Trophoblast cell (in vitro differentiated cells and primary cell): ENCODE measurements around the gene RANBP1.
"Not testable (repeated sequence)": the region's sequence is repeated elsewhere in the genome, so short reads cannot be mapped to it uniquely, and the experiment has no call there.

Experiments used
- DNase-seq, 2 donors: peaks; one replicate each; pipeline ENCODE4 v3.0.0-alpha.2; 2016
- H2AFZ ChIP-seq: 2 replicates; pipeline ENCODE4 v1.6.1; 2013; ENCODE audit warnings: low read length, moderate library complexity, mild to moderate bottlenecking; ENCODE audit not compliant: insufficient read depth, poor library complexity
- H2AK5ac ChIP-seq: 2 replicates; pipeline ENCODE4 v1.6.1; 2013; ENCODE audit warnings: mild to moderate bottlenecking, low read length
- H2BK120ac ChIP-seq: 2 replicates; pipeline ENCODE4 v1.6.1; 2013; ENCODE audit warnings: low read length, mild to moderate bottlenecking, moderate library complexity; ENCODE audit not compliant: insufficient read depth, poor library complexity
- H2BK12ac ChIP-seq: 2 replicates; pipeline ENCODE4 v1.6.1; 2013; ENCODE audit warnings: mild to moderate bottlenecking, low read length, moderate library complexity
- H2BK5ac ChIP-seq: 2 replicates; pipeline ENCODE4 v1.6.1; 2013; ENCODE audit warnings: low read length, low read depth, moderate library complexity, mild to moderate bottlenecking; ENCODE audit not compliant: poor library complexity
- H3K14ac ChIP-seq: 2 replicates; pipeline ENCODE4 v1.6.1; 2013; ENCODE audit warnings: mild to moderate bottlenecking, low read length
- H3K18ac ChIP-seq: 2 replicates; pipeline ENCODE4 v1.6.1; 2013; ENCODE audit warnings: mild to moderate bottlenecking, low read length
- H3K23ac ChIP-seq: 2 replicates; pipeline ENCODE4 v1.6.1; 2013; ENCODE audit warnings: low read length
- H3K27ac ChIP-seq: 2 replicates; pipeline ENCODE4 v1.5.1; 2013; ENCODE audit warnings: low read depth, mild to moderate bottlenecking, inconsistent platforms, low read length, moderate library complexity
- H3K27me3 ChIP-seq: 2 replicates; pipeline ENCODE4 v1.6.1; 2013; ENCODE audit warnings: inconsistent platforms, mild to moderate bottlenecking, low read length, moderate library complexity; ENCODE audit not compliant: insufficient read depth
- H3K36me3 ChIP-seq, 2 experiments: 1 replicate in 1 of 2; 2 replicates in 1 of 2; pipeline ENCODE4 v1.6.1; 2013; ENCODE audit warnings: low read length in 2 of 2, mild to moderate bottlenecking in 2 of 2, moderate library complexity in 1 of 2; ENCODE audit not compliant: insufficient read depth in 2 of 2, control insufficient read depth in 1 of 2
- H3K4ac ChIP-seq: 2 replicates; pipeline ENCODE4 v1.6.1; 2013; ENCODE audit warnings: low read depth, mild to moderate bottlenecking, low read length, moderate library complexity
- H3K4me1 ChIP-seq, 2 experiments: 1 replicate in 1 of 2; 2 replicates in 1 of 2; pipeline ENCODE4 v1.6.1; 2013; ENCODE audit warnings: low read length in 2 of 2, mild to moderate bottlenecking in 2 of 2, moderate library complexity in 1 of 2; ENCODE audit not compliant: insufficient read depth in 2 of 2, control insufficient read depth in 1 of 2
- H3K4me2 ChIP-seq: 2 replicates; pipeline ENCODE4 v1.6.1; 2013; ENCODE audit warnings: inconsistent platforms, mild to moderate bottlenecking, low read length, moderate library complexity
- H3K4me3 ChIP-seq: 2 replicates; pipeline ENCODE4 v1.5.1; 2013; ENCODE audit warnings: mild to moderate bottlenecking, low read depth, low read length, inconsistent platforms
- H3K79me1 ChIP-seq: one replicate; pipeline ENCODE4 v1.6.1; 2013; ENCODE audit warnings: low read length
- H3K79me2 ChIP-seq: 2 replicates; pipeline ENCODE4 v1.6.1; 2013; ENCODE audit warnings: low read length, mild to moderate bottlenecking; ENCODE audit not compliant: control insufficient read depth, insufficient read depth, poor library complexity
- H3K9ac ChIP-seq: 2 replicates; pipeline ENCODE4 v1.6.1; 2013; ENCODE audit warnings: mild to moderate bottlenecking, low read length
- H3K9me3 ChIP-seq: 2 replicates; pipeline ENCODE4 v1.6.1; 2013; ENCODE audit warnings: low read depth, mild to moderate bottlenecking, control low read depth, inconsistent platforms, low read length; ENCODE audit not compliant: insufficient read depth
- H4K12ac ChIP-seq: 2 replicates; pipeline ENCODE4 v1.6.1; 2013; ENCODE audit warnings: low read depth, mild to moderate bottlenecking, low read length, moderate library complexity
- H4K8ac ChIP-seq: 2 replicates; pipeline ENCODE4 v1.6.1; 2013; ENCODE audit warnings: low read depth, mild to moderate bottlenecking, low read length, moderate library complexity
- H4K91ac ChIP-seq: one replicate; pipeline ENCODE4 v1.6.1; 2013; ENCODE audit warnings: low read depth, mild to moderate bottlenecking, low read length, moderate library complexity
- whole genome bisulfite sequencing: extraction: QIAGEN DNeasy Blood & Tissue Kit; methylation state at CpG from one replicate; pipeline ENCODE4 v1.1.7; 2013; ENCODE audit warnings: missing lambda C conversion rate; ENCODE audit not compliant: insufficient read length, insufficient coverage; ENCODE audit errors: extremely low coverage; 5-methylcytosine and 5-hydroxymethylcytosine counted together

The RANBP1 gene

DNA sequence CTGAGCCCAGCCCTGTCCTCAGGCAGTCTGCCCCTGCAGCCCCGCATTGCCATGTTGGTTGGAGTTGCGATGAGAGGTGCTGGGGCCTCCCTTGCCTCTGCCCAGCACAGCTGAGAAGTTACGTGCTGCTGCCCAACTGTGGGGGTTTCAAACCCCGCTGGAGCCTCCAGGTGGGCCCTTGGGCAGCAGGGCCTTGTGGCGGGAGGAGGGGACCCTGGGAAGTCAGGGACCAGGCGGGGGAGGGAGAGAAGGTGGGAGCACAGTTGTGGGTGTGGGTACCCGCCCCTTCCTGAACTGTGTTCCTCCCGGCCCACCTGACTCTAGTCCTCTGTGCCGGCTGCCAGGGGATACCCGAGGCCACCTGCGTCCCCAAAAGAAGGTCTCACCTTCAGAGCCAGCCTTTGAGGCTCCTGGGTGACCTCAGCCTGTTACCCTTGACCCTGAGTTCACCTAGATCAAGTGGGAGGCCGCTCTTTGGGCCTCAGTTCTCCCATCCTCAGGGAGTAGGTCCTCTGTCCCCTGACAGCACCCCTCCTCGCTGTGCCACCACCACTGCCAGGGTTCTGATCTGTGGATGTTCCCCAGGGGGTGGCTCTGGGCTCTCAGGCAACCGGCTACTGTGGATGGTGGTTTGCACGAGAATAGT is 42.6 kb downstream of the RANBP1 start:
- Histone ChIP-seq H3K23ac (no peak overlapping the region), H3K18ac (no peak overlapping the region), H2AFZ (no peak overlapping the region), H3K14ac (no peak overlapping the region), H3K4me3 (no peak overlapping the region), H3K4me1 (no peaks in the 10 kb centered on the region), H2BK120ac (no peak overlapping the region), H3K27me3 (no peaks in the 10 kb centered on the region), H3K79me1 (no peaks in the 10 kb centered on the region), H4K91ac (no peak overlapping the region), H4K12ac (no peak overlapping the region), H2BK5ac (no peak overlapping the region), H3K4ac (no peak overlapping the region), H3K79me2 (no peaks in the 10 kb centered on the region), H3K9me3 (peaks cover 2% of the 10 kb centered on the region), H4K8ac (no peak overlapping the region), H3K27ac (no peak overlapping the region), H2BK12ac (no peak overlapping the region), H3K4me2 (no peak overlapping the region), H3K36me3 (no peaks in the 10 kb centered on the region), H2AK5ac (no peak overlapping the region), H3K9ac (no peak overlapping the region)
- no peak for DNase-seq
- WGBS = no CpG with 5 or more reads among the region's 15 CpGs

DNA sequence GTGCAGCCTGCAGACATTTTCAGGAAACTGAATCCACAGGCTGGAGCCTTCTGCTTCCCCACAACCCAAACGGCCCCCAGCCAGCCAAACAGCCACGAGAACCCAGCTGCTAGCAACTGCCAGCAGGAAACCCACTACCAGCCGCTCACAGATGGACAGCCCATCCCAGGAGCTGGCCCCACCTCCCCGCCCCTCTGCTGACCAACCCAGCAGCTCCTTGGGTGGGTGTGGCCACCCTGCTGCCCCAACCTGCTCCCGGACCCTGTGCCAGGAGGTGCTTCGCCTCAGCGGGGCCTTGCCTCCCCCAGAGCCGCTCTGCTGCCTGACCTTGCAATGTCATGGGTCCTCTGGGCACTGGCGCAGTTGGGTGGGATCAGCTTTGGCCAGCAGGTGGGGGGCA is 43.2 kb downstream of the RANBP1 start:
- H4K8ac ChIP-seq = no peak overlapping the region
- H3K4me3 ChIP-seq = no peak overlapping the region
- no peaks in the 10 kb centered on the region for H3K4me1 ChIP-seq
- H2AFZ ChIP-seq = no peak overlapping the region
- no peak overlapping the region for H3K18ac ChIP-seq
- H3K9me3 ChIP-seq = peaks cover 2% of the 10 kb centered on the region
- H2BK12ac ChIP-seq = no peak overlapping the region
- H3K79me2 ChIP-seq = no peaks in the 10 kb centered on the region
- H3K23ac ChIP-seq = no peak overlapping the region
- H3K79me1 ChIP-seq = no peaks in the 10 kb centered on the region
- no peak overlapping the region for H2BK5ac ChIP-seq
- H4K12ac ChIP-seq = no peak overlapping the region
- H3K27ac ChIP-seq = no peak overlapping the region
- H3K27me3 ChIP-seq = no peaks in the 10 kb centered on the region
- DNase-seq = no peak
- no CpG with 5 or more reads among the region's 9 CpGs for WGBS
- no peak overlapping the region for H3K14ac ChIP-seq
- H3K4ac ChIP-seq = no peak overlapping the region
- H3K4me2 ChIP-seq = no peak overlapping the region
- H2BK120ac ChIP-seq = no peak overlapping the region
- no peak overlapping the region for H3K9ac ChIP-seq
- H3K36me3 ChIP-seq = no peaks in the 10 kb centered on the region
- H2AK5ac ChIP-seq = no peak overlapping the region
- H4K91ac ChIP-seq = no peak overlapping the region

DNA sequence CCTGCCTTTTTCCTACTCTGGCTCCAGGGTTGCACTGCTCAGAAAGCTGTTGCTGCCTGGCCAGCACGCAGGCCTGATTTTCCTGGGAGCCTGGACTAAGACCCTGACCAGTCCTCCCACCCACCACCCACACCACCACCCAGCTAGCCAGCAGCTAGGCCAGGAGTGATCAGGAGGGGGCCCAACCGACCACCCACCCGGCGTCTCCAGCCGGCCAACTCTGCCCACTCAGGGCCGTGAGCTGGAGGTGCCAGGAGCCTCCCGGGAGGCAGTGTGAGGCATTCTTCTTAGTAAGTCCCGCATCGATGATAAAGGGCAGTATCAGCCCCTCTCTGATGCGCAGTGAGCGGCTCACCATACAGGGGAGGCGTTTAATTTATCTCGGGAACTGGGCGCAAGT is 43.6 kb downstream of the RANBP1 start:
- no CpG with 5 or more reads among the region's 14 CpGs for WGBS
- H3K14ac ChIP-seq, H3K79me1 ChIP-seq, H3K4ac ChIP-seq, H3K27me3 ChIP-seq, H2AK5ac ChIP-seq, H3K27ac ChIP-seq, H3K9ac ChIP-seq, H3K4me2 ChIP-seq, H3K18ac ChIP-seq, H2BK12ac ChIP-seq, H2AFZ ChIP-seq, H4K8ac ChIP-seq, H3K79me2 ChIP-seq, H3K4me1 ChIP-seq, H2BK5ac ChIP-seq, DNase-seq, H4K91ac ChIP-seq, H2BK120ac ChIP-seq, H3K36me3 ChIP-seq, H3K4me3 ChIP-seq, H4K12ac ChIP-seq, H3K9me3 ChIP-seq, H3K23ac ChIP-seq: not testable (repeated sequence)

GRCh38 chr22:20160041-20160440 is 44.1 kb downstream of the RANBP1 start:
- Histone ChIP-seq H2BK5ac (no peak overlapping the region), H3K14ac (no peak overlapping the region), H4K8ac (no peak overlapping the region), H3K4me3 (no peak overlapping the region), H4K12ac (no peak overlapping the region), H3K23ac (no peak overlapping the region), H2BK120ac (no peak overlapping the region), H3K9me3 (peaks cover 2% of the 10 kb centered on the region), H4K91ac (no peak overlapping the region), H3K79me1 (no peaks in the 10 kb centered on the region), H3K4me2 (no peak overlapping the region), H2AFZ (no peak overlapping the region), H3K27ac (no peak overlapping the region), H2BK12ac (no peak overlapping the region), H3K4ac (no peak overlapping the region), H3K79me2 (no peaks in the 10 kb centered on the region), H2AK5ac (no peak overlapping the region), H3K36me3 (no peaks in the 10 kb centered on the region), H3K9ac (no peak overlapping the region), H3K18ac (no peak overlapping the region), H3K4me1 (no peaks in the 10 kb centered on the region), H3K27me3 (no peaks in the 10 kb centered on the region)
- DNase-seq = no peak
- WGBS = no CpG with 5 or more reads among the region's 10 CpGs
